GM10248 (cell line): Measurements from ENCODE around the gene PRR7.

Experiments used
- CTCF ChIA-PET: fragments of 300-600 bp; sonication (Branson Sonifier 250); formaldehyde crosslinking; extraction: SDS; loops from one replicate; lab custom pipeline; 2021; ENCODE audit warnings: antibody characterized with exemption; lab: Yijun Ruan, JAX
- POLR2A ChIA-PET: fragments of 350-650 bp; sonication (Branson Sonifier 250); formaldehyde crosslinking; extraction: SDS; loops from one replicate; lab custom pipeline; 2020; ENCODE audit warnings: antibody characterized with exemption; lab: Yijun Ruan, JAX
- DNase-seq: peaks from one replicate; pipeline ENCODE4 v3.0.0; 2012; ENCODE audit errors: extremely low spot score
- TF ChIP-seq, protein P1 (sequence below): IDR thresholded peaks from 2 replicates; pipeline ENCODE4 v1.5.1; 2012; ENCODE audit warnings: mild to moderate bottlenecking, low read depth; ENCODE audit errors: extremely low read depth, missing control alignments, control extremely low read depth

Gene PRR7

DNA sequence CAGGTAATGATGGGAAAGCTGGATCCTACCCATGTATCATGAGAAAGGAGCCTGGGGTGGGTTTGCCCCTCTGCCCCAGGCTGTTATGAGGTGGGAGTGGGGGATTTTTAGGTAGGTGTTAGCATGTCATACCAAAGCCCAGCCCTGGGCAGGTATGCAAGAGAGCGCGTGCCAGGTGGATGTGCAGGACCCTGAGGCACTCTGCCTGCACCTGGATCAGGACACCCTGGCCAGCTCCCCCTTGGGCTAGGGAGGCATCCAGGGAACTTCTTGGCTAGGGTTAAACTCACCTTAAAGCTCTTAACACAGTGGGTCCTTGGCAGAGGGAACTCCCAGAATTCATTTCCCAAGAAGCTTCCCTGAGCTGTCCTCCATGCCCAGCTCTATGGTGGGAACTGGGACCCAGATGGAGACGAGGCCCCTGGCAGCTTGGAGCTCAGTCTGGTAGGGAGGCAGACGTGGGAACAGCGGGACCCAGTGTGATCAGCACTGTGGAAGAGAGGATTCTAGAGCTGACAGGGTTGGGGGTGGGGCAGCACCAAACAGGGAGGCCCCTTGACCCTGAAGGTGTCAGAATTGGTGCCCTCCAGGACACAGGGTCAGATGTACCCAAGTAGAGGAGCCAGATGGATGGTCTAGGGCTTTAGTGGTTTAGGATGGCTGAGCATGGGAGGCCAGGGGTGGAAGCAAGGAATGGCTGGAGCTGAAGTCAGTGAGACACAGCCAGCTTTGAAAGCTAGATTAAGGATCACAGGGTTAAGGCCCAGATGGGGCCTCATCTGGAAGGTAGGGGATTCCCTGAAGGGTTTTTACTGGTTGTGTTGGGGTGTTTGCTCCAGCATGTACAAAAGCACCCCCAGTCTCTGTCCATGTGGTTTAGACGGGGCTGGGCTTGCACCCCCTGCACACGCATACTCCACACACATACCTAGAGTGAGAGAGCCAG lies 2.2 kb upstream of the PRR7 start:
- ChIA-PET CTCF (interaction anchor here (1.1 to 21.0 kb wide), 11 partner anchors 10 to 330 kb away, joined by 3 to 549 read pairs (median 16); partner anchors contain the start of genes F12 and PFN3), POLR2A (interaction anchor here (0.9 to 2.9 kb wide), 7 partner anchors 10 to 21 kb away, joined by 3 to 11 read pairs (median 4); partner anchors contain the start of gene GRK6)
- TF ChIP-seq, protein P1, sequence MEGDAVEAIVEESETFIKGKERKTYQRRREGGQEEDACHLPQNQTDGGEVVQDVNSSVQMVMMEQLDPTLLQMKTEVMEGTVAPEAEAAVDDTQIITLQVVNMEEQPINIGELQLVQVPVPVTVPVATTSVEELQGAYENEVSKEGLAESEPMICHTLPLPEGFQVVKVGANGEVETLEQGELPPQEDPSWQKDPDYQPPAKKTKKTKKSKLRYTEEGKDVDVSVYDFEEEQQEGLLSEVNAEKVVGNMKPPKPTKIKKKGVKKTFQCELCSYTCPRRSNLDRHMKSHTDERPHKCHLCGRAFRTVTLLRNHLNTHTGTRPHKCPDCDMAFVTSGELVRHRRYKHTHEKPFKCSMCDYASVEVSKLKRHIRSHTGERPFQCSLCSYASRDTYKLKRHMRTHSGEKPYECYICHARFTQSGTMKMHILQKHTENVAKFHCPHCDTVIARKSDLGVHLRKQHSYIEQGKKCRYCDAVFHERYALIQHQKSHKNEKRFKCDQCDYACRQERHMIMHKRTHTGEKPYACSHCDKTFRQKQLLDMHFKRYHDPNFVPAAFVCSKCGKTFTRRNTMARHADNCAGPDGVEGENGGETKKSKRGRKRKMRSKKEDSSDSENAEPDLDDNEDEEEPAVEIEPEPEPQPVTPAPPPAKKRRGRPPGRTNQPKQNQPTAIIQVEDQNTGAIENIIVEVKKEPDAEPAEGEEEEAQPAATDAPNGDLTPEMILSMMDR, result no peak
- peak; percentile 55 for DNase-seq

DNA sequence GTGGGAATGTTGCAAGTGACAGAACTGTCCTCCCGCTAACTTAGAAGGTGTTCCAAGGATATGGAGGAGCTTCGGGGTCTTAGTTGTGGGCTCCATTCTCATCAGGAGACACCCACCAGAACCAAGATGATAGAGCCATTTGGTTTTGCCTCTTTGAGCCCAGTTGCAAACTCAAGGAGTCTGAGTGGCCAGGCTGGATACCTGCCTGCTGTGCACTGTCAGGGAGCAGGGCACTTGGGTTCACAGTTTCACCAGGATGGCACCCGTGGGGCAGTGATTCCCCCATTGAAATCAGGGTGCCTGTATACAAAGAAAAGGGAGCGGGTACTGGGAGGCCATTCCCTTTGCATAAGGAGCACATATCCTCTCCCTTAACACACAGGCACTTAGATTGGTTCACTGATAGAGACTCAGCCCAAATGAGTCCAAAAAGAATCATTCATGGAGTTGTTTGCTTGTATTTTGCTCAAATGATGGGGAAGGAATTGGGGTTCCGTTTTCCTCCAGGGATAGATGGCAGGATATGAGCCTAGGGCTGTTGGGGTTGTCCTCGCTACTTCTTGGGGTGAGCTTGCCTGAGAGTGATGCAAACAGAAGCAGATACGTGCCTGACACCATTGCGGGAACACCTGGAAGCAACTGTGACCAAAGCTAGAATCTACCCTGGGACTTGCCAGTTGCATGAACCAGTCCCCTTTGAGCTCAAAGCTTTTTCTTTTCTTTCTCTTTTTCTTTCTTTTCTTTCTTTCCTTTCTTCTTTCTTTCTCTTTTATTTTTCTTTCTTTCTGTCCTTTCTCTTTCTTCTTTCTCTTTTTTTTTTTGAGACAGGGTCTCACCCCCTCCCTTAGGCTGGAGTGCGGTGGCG lies 1.3 kb upstream of the PRR7 start:
- DNase-seq, result no peak
- TF ChIP-seq, protein P1, result no peak
- ChIA-PET POLR2A (interaction anchor here (0.6 to 2.9 kb wide), 8 partner anchors 9 to 89 kb away, joined by 3 to 8 read pairs (median 4); no protein-coding TSS in a partner anchor), CTCF (interaction anchor here (0.7 to 21.0 kb wide), 12 partner anchors 10 to 331 kb away, joined by 3 to 549 read pairs (median 12); partner anchors contain the start of genes F12 and PFN3)

DNA sequence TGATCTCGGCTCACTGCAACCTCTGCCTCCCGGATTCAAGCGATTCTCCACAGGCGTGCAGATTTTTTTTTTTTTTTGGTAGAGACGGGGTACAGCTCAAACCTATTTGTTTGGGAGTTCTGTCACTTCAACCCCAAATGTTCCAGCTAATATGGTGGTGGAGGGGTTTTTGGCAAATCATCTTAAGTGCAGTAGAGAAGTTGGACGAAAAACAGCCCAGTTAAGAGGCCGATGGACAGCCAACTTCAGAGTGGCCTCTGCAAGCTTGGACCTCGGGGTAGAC lies 756 bp upstream of the PRR7 start:
- POLR2A ChIA-PET, result interaction anchor here (0.6 to 1.8 kb wide), 7 partner anchors 14 to 88 kb away, joined by 3 to 6 read pairs (median 4); no protein-coding TSS in a partner anchor
- CTCF ChIA-PET, result interaction anchor here (0.7 to 21.0 kb wide), 11 partner anchors 9 to 332 kb away, joined by 3 to 549 read pairs (median 16); partner anchors contain the start of genes F12 and PFN3

DNA sequence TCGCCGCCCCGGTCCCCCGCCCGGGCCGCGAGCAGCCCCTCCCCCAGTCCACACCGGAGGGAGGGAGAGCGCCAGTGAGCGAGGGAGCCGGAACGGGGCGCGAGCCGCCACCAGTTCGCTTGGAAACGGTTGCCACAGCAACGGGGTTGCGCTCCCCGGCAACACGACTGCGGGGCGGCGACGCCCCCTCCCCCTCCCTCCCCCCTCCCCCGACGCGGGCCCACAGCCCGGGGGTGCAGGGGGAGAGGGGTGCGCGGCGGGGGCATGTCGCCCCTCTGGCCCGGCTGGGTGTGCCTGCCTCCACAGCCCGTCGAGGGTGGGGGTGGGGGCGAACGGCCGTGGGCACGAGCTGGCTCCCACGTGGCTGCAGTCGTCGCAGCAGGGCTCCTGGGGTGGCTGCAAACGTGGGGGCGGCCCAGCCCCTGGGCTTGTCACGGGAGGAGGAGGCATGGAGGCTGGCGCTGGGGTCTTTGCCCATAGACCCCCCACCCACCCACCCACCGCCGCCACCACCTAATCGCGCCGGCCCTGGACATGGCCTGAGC lies 524 bp downstream of the PRR7 start:
- peak; percentile 79 for DNase-seq
- TF ChIP-seq, protein P1, result no peak

More for the DNA sequence above, 756 bp upstream of the PRR7 start:
- TF ChIP-seq, protein P1, result no peak
- no peak for DNase-seq

DNA sequence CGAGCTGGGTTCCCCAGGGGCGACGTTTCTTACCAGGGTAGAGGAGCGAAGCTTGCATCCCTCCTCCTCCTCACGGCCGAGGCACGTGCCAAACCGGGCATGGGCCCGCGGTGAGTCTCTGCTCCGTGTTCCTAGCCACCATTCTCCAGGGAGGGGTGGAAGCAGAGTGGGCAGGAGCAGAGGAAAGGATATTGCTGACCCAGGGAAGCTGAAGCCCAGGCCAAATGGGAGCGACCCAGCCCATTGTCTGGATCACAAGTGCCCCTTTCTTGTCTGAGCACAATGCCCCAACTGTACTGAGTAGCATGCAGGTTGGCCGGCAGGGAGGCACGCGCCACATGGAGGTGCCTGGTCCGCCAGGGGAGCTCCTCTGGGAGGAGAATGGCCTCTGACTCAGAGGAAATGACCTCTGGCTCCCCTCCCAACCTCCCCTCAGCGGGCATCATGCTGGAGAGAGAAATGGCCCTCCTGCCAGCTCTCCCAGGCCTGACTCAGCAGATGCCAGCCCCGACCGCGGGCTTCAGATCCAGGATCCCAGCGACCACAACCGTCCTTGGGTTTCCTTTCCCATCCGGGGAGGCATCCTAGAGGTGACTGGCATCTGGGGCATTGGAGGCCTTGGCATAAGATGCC lies 1.1 kb downstream of the PRR7 start:
- TF ChIP-seq, protein P1, result no peak
- ChIA-PET POLR2A (interaction anchor here (0.5 to 1.5 kb wide), 3 partner anchors 8 to 22 kb away, joined by 4 to 6 read pairs (median 5); no protein-coding TSS in a partner anchor), CTCF (interaction anchor here (1.1 to 21.0 kb wide), 11 partner anchors 7 to 334 kb away, joined by 3 to 549 read pairs (median 5); partner anchors contain the start of genes F12 and PFN3)
- DNase-seq, result no peak

More for the DNA sequence above, 524 bp downstream of the PRR7 start:
- ChIA-PET CTCF (interaction anchor here (1.1 to 21.0 kb wide), 11 partner anchors 7 to 333 kb away, joined by 3 to 549 read pairs (median 5); partner anchors contain the start of genes F12 and PFN3), POLR2A (interaction anchor here (0.5 to 1.5 kb wide), 4 partner anchors 7 to 43 kb away, joined by 3 to 6 read pairs (median 4); no protein-coding TSS in a partner anchor)
